ENCODE results near the gene ENTPD7.
"Not testable (repeated sequence)": the region's sequence is repeated elsewhere in the genome, so short reads cannot be mapped to it uniquely, and the experiment has no call there.

The ENTPD7 gene

GRCh38 chr10:99659031-99659867 is at the start of gene ENTPD7:
Gene ENTPD7 (plus strand): TSS chr10:99659509. CDS start chr10:99659957, 448 bp downstream.
- DNase-seq: peak; percentile 60

GRCh38 chr10:99610221-99610620 is 49.1 kb upstream of the ENTPD7 start:
- DNase-seq: no peak

- no peak for DNase-seq
Measured at GRCh38 chr10:99611326-99611725, 48.0 kb upstream of the ENTPD7 start.

GRCh38 chr10:99612167-99612831 is 47.0 kb upstream of the ENTPD7 start:
- DNase-seq: no peak

- DNase-seq: no peak
Measured at GRCh38 chr10:99615426-99615825, 43.9 kb upstream of the ENTPD7 start.

- DNase-seq: no peak
Measured at GRCh38 chr10:99617696-99618095, 41.6 kb upstream of the ENTPD7 start.

- no peak for DNase-seq
Measured at GRCh38 chr10:99619090-99619800, 40.1 kb upstream of the ENTPD7 start.

GRCh38 chr10:99619851-99620710 is 39.2 kb upstream of the ENTPD7 start, which contains the start of gene SLC25A28:
Gene SLC25A28 (minus strand): TSS chr10:99620439. CDS start chr10:99620335, 104 bp downstream.
- peak; percentile 90 for DNase-seq

GRCh38 chr10:99620711-99621453 is 38.4 kb upstream of the ENTPD7 start:
- peak; percentile 7 for DNase-seq

GRCh38 chr10:99621454-99622251 is 37.7 kb upstream of the ENTPD7 start:
- DNase-seq: no peak

GRCh38 chr10:99623919-99624318 is 35.4 kb upstream of the ENTPD7 start:
- no peak for DNase-seq

GRCh38 chr10:99625124-99625523 is 34.2 kb upstream of the ENTPD7 start:
- DNase-seq: not testable (repeated sequence)

GRCh38 chr10:99628923-99629624 is 30.2 kb upstream of the ENTPD7 start:
- DNase-seq: no peak

- no peak for DNase-seq
Measured at GRCh38 chr10:99629625-99629978, 29.7 kb upstream of the ENTPD7 start.

- no peak for DNase-seq
Measured at GRCh38 chr10:99630433-99630832, 28.9 kb upstream of the ENTPD7 start.

- DNase-seq: no peak
Measured at GRCh38 chr10:99630991-99631390, 28.3 kb upstream of the ENTPD7 start.

- DNase-seq: no peak
Measured at GRCh38 chr10:99631496-99631895, 27.8 kb upstream of the ENTPD7 start.

- no peak for DNase-seq
Measured at GRCh38 chr10:99633832-99634231, 25.5 kb upstream of the ENTPD7 start.

GRCh38 chr10:99647601-99648151 is 11.6 kb upstream of the ENTPD7 start:
- DNase-seq: no peak

GRCh38 chr10:99648717-99649116 is 10.6 kb upstream of the ENTPD7 start:
- no peak for DNase-seq

All from NCI-H187 treated with DMSO at 0.1 percent for 48 hours (cell line).